CD4-positive, CD25-positive, alpha-beta regulatory T cell (primary cell): ENCODE measurements around the gene CLDN8. TPM values are rescaled to one million over a fixed set of nuclear protein-coding genes. Genes with fewer than 3 reads are reported as not detected.

Source experiments
- ATAC-seq, 2 donors: fragments of 150-1000 bp; cut with Tn5 transposase; one replicate each; pipeline ENCODE4 v1.10.0; 2021; ENCODE audit warnings: low read depth in 2 of 2, moderate number of reproducible peaks in 2 of 2, moderate library complexity in 1 of 2
- DNase-seq, 3 donors: peaks; one replicate each; pipeline versions ENCODE4 v3.0.0 to v3.0.0-alpha.2; 2012 to 2022; ENCODE audit warnings: mixed read lengths in 1 of 3
- H3K27ac ChIP-seq: one replicate; pipeline ENCODE4 v1.7.0; 2013; ENCODE audit warnings: mild to moderate bottlenecking, low read length; ENCODE audit not compliant: insufficient read depth, poor library complexity, severe bottlenecking
- H3K27me3 ChIP-seq: one replicate; pipeline ENCODE4 v1.7.0; 2013; ENCODE audit warnings: low read length; ENCODE audit not compliant: control insufficient read depth, insufficient read depth
- H3K36me3 ChIP-seq: one replicate; pipeline ENCODE4 v1.7.0; 2013; ENCODE audit warnings: mild to moderate bottlenecking, low read length, moderate library complexity; ENCODE audit not compliant: control insufficient read depth, insufficient read depth
- H3K4me1 ChIP-seq: 2 replicates; pipeline ENCODE4 v1.7.0; 2013; ENCODE audit warnings: mild to moderate bottlenecking, low read length; ENCODE audit not compliant: insufficient read depth, control insufficient read depth, poor library complexity, severe bottlenecking
- H3K4me3 ChIP-seq: one replicate; pipeline ENCODE4 v1.7.0; 2013; ENCODE audit warnings: low read depth, mild to moderate bottlenecking, low read length, moderate library complexity
- H3K9me3 ChIP-seq, 2 experiments: 1 replicate in 1 of 2; 2 replicates in 1 of 2; pipeline ENCODE4 v1.7.0; 2013; ENCODE audit warnings: low read length in 2 of 2, mild to moderate bottlenecking in 1 of 2, moderate library complexity in 1 of 2; ENCODE audit not compliant: control insufficient read depth in 2 of 2
- H3K27ac Mint-ChIP-seq, 3 donors: one replicate each; pipeline ENCODE4 v1.8.0; 2020 to 2022; ENCODE audit warnings: mild to moderate bottlenecking in 3 of 3, mixed read lengths in 3 of 3, moderate library complexity in 2 of 3
- H3K27me3 Mint-ChIP-seq: one replicate; pipeline ENCODE4 v1.8.0; 2022; ENCODE audit warnings: mild to moderate bottlenecking, mixed read lengths
- H3K36me3 Mint-ChIP-seq: one replicate; pipeline ENCODE4 v1.8.0; 2020; ENCODE audit warnings: mixed read lengths
- H3K4me1 Mint-ChIP-seq, 4 donors: one replicate each; pipeline ENCODE4 v1.8.0; 2020 to 2022; ENCODE audit warnings: mixed read lengths in 4 of 4, mild to moderate bottlenecking in 1 of 4
- H3K4me3 Mint-ChIP-seq, 4 donors: one replicate each; pipeline ENCODE4 v1.8.0; 2020 to 2022; ENCODE audit warnings: mild to moderate bottlenecking in 4 of 4, mixed read lengths in 4 of 4, moderate library complexity in 3 of 4
- H3K9me3 Mint-ChIP-seq, 7 donors: one replicate each; pipeline ENCODE4 v1.8.0; 2020 to 2022; ENCODE audit warnings: mixed read lengths in 7 of 7, mild to moderate bottlenecking in 3 of 7, moderate library complexity in 2 of 7
- polyA plus RNA-seq, 4 donors: library from polyadenylated mRNA; unstranded; fragments of 300-500 nt; fragmentation: Illumina TruSeq; gene quantifications; one replicate each; pipeline ENCODE4 v1.2.3, GENCODE V29; 2021
- total RNA-seq: library from RNA; stranded (reverse); gene quantifications from one replicate; pipeline ENCODE4 v1.2.3, GENCODE V29; 2022

The CLDN8 gene
- total and polyA plus RNA-seq, 5 donors from 2014 or later = not detected

- no peak for DNase-seq
- H3K36me3 Mint-ChIP-seq = no peaks in the 10 kb centered on the region
- no peaks in the 10 kb centered on the region for H3K27me3 Mint-ChIP-seq
- no peaks in the 10 kb centered on the region for H3K9me3 ChIP-seq
- no peak within 1 kb of the TSS for H3K4me3 ChIP-seq
- H3K9me3 Mint-ChIP-seq = peaks cover 0 to 5% (median 2%) of the 10 kb centered on the region in 7 donors
- no peaks in the 10 kb centered on the region for H3K27me3 ChIP-seq
- no peaks in the 10 kb centered on the region for H3K4me1 ChIP-seq
- H3K27ac ChIP-seq = no peak within 1 kb of the TSS
- no peaks in the 10 kb centered on the region for H3K4me1 Mint-ChIP-seq
- no peak within 1 kb of the TSS for H3K27ac Mint-ChIP-seq
- no peak within 1 kb of the TSS for H3K4me3 Mint-ChIP-seq
- no peaks in the 10 kb centered on the region for H3K36me3 ChIP-seq
- no peak for ATAC-seq
These were observed 49.2 kb downstream of the CLDN8 start, which contains the start of gene CLDN17 for GRCh38 chr21:30166705-30167104. TSS of gene CLDN17 (minus strand) at chr21:30166805. CDS start at chr21:30166617, 188 bp downstream.

GRCh38 chr21:30166171-30166570 is 49.7 kb downstream of the CLDN8 start:
- Mint-ChIP-seq H3K27ac (no peak overlapping the region), H3K4me1 (no peaks in the 10 kb centered on the region), H3K36me3 (no peaks in the 10 kb centered on the region), H3K27me3 (no peaks in the 10 kb centered on the region), H3K9me3 (peaks cover 0 to 5% (median 2%) of the 10 kb centered on the region in 7 donors), H3K4me3 (no peak overlapping the region)
- ATAC-seq (no peak), DNase-seq (no peak)
- Histone ChIP-seq H3K27me3 (no peaks in the 10 kb centered on the region), H3K27ac (no peak overlapping the region), H3K9me3 (no peaks in the 10 kb centered on the region), H3K36me3 (no peaks in the 10 kb centered on the region), H3K4me1 (no peaks in the 10 kb centered on the region), H3K4me3 (no peak overlapping the region)

GRCh38 chr21:30164796-30165195 is 51.1 kb downstream of the CLDN8 start:
- ATAC-seq (no peak), DNase-seq (no peak)
- Mint-ChIP-seq H3K27ac (no peak overlapping the region), H3K27me3 (no peaks in the 10 kb centered on the region), H3K36me3 (no peaks in the 10 kb centered on the region), H3K4me1 (no peaks in the 10 kb centered on the region), H3K4me3 (no peak overlapping the region), H3K9me3 (peaks cover 0 to 5% (median 1%) of the 10 kb centered on the region in 7 donors)
- Histone ChIP-seq H3K4me1 (no peaks in the 10 kb centered on the region), H3K4me3 (no peak overlapping the region), H3K9me3 (no peaks in the 10 kb centered on the region), H3K36me3 (no peaks in the 10 kb centered on the region), H3K27ac (no peak overlapping the region), H3K27me3 (no peaks in the 10 kb centered on the region)

Other genes with a start within 250 kb of the CLDN8 start
- gene CLDN17, start 49.3 kb downstream of the CLDN8 start, total RNA-seq = not detected
- not detected for gene CLDN17, start 49.3 kb downstream of the CLDN8 start, polyA plus RNA-seq
- gene KRTAP24-1, start 66.9 kb upstream of the CLDN8 start, total RNA-seq = not detected
- gene KRTAP24-1, start 66.9 kb upstream of the CLDN8 start, polyA plus RNA-seq = not detected
- gene KRTAP25-1, start 73.4 kb upstream of the CLDN8 start, total RNA-seq = not detected
- gene KRTAP25-1, start 73.4 kb upstream of the CLDN8 start, polyA plus RNA-seq = not detected
- not detected for gene KRTAP26-1, start 104.2 kb upstream of the CLDN8 start, total RNA-seq
- gene KRTAP26-1, start 104.2 kb upstream of the CLDN8 start, polyA plus RNA-seq = not detected
- not detected for gene KRTAP27-1, start 121.6 kb upstream of the CLDN8 start, total RNA-seq
- not detected for gene KRTAP27-1, start 121.6 kb upstream of the CLDN8 start, polyA plus RNA-seq
- gene KRTAP23-1, start 132.5 kb upstream of the CLDN8 start, total RNA-seq = not detected
- gene KRTAP23-1, start 132.5 kb upstream of the CLDN8 start, polyA plus RNA-seq = not detected
- gene KRTAP13-2, start 156.2 kb upstream of the CLDN8 start, total RNA-seq = not detected
- not detected for gene KRTAP13-2, start 156.2 kb upstream of the CLDN8 start, polyA plus RNA-seq
- not detected for gene KRTAP13-1, start 179.9 kb upstream of the CLDN8 start, total RNA-seq
- not detected for gene KRTAP13-1, start 179.9 kb upstream of the CLDN8 start, polyA plus RNA-seq
- not detected for gene KRTAP13-3, start 209.8 kb upstream of the CLDN8 start, total RNA-seq
- not detected for gene KRTAP13-3, start 209.8 kb upstream of the CLDN8 start, polyA plus RNA-seq
- not detected for gene KRTAP13-4, start 214.1 kb upstream of the CLDN8 start, total RNA-seq
- not detected for gene KRTAP13-4, start 214.1 kb upstream of the CLDN8 start, polyA plus RNA-seq
- gene KRTAP15-1, start 224.2 kb upstream of the CLDN8 start, total RNA-seq = not detected
- gene KRTAP15-1, start 224.2 kb upstream of the CLDN8 start, polyA plus RNA-seq = not detected